ENCODE results near the gene GNG13. TPM values are rescaled to one million over a fixed set of nuclear protein-coding genes. Genes with fewer than 3 reads are reported as not detected.

GNG13 gene
- total RNA-seq, 1 experiment from 2014 or later = not detected

DNA sequence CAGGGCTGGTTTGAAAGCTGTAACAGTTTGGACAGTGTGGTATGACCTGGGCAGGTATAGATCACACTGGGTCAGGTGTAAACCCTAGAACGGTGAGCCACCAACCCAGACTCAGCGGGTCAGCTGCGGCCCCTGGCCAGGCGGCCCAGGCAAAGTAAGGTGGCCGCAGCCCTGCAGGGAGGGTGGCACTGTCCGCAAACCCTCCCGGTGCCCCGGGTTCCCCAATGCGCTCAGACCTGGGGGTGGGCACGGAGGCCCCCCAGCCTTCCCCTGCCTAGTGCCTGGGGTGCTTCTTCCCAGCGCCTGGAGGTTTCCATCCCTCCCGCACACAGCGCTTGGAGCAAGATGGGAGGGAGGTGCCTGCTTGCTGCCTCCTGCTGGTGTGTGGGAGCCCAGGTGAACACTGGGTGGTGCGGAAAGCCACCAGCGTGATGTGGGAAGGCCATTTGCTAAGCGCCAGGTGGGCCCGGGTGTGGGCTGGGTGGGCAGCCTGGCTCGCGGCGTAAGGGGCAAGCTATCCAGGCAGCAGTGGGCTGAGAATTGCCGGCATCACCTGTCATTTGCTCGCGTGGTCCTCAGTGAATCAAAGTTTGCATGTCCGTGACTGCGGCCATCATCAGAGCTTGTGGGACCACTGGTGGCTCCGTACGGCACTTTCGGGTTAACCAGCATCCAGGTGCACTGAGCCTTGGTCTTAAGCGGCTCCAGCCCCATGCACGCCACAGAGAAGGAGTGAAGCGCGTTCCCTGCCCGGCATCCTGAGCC is 47.3 kb upstream of the GNG13 start:
- no peak overlapping the region for H3K4me2 ChIP-seq (ENCODE audit: insufficient read depth, insufficient read length, low read length)
- H3K56ac ChIP-seq (ENCODE audit: insufficient read length, low read depth, low read length) = no peak overlapping the region
- no peaks in the 10 kb centered on the region for H3K4me1 ChIP-seq (ENCODE audit: insufficient read depth, low read length)
- H3K27ac ChIP-seq (ENCODE audit: insufficient read length, low read depth, low read length) = no peak overlapping the region
- Mint-ChIP-seq H3K27ac (no peak overlapping the region), H3K27me3 (ENCODE audit: low read depth) (peaks cover 28% of the 10 kb centered on the region), H3K4me1 (peaks cover 1 to 2% of the 10 kb centered on the region in 2 experiments; a peak in 2 of 4 replicates), H3K9me3 (peaks cover 37 to 52% of the 10 kb centered on the region in 2 experiments), H3K36me3 (ENCODE audit: insufficient read depth in 1 of 3, low read depth in 3 of 3) (peaks cover 12 to 16% (median 16%) of the 10 kb centered on the region in 3 experiments), H3K4me3 (no peak overlapping the region)
- no peak overlapping the region for H2BK15ac ChIP-seq (ENCODE audit: low read depth, low read length)
- H3K27me3 ChIP-seq (ENCODE audit: insufficient read depth, low read length) = no peaks in the 10 kb centered on the region
- no CpG with 5 or more reads among the region's 33 CpGs for WGBS (ENCODE audit: extremely low coverage, insufficient read length, low lambda C conversion rate)
- no peak overlapping the region for H4K8ac ChIP-seq (replicated peaks; ENCODE audit: insufficient read length, low read depth, low read length)
- H2BK5ac ChIP-seq (ENCODE audit: insufficient read length, low read length) = no peak overlapping the region
- H2BK12ac ChIP-seq (ENCODE audit: insufficient read length, low read depth, low read length) = no peak overlapping the region
- no peak overlapping the region for H2BK20ac ChIP-seq (ENCODE audit: low read depth, low read length, poor library complexity, severe bottlenecking)
- no peak overlapping the region for H2AK5ac ChIP-seq (ENCODE audit: insufficient read length, low read length)
- no peak overlapping the region for H3K18ac ChIP-seq (ENCODE audit: insufficient read length, low read depth, low read length)
- H3K4ac ChIP-seq (ENCODE audit: low read depth, low read length) = no peak overlapping the region
- no peak overlapping the region; the same call in 1 of the 2 replicates for H3K14ac ChIP-seq (ENCODE audit: insufficient read depth, low read length)
- no peaks in the 10 kb centered on the region for H3K9me3 ChIP-seq (ENCODE audit: control insufficient read depth, low read depth, low read length)
- H2BK120ac ChIP-seq (ENCODE audit: low read depth, low read length, poor library complexity, severe bottlenecking) = no peak overlapping the region
- no peak overlapping the region for H2AFZ ChIP-seq (ENCODE audit: low read length)
- H3K23me2 ChIP-seq (ENCODE audit: insufficient read length, low read depth, low read length, poor library complexity, severe bottlenecking) = no peaks in the 10 kb centered on the region
- H4K91ac ChIP-seq (ENCODE audit: insufficient read length, low read depth, low read length) = no peak overlapping the region
- H3K79me2 ChIP-seq (ENCODE audit: insufficient read depth, low read length) = no peaks in the 10 kb centered on the region
- no peak overlapping the region for H3K23ac ChIP-seq (ENCODE audit: insufficient read length, low read depth, low read length)
- H3T11ph ChIP-seq (ENCODE audit: low read length) = no peak overlapping the region
- DNase-seq = no peak
- H3K79me1 ChIP-seq (ENCODE audit: insufficient read depth, low read depth, low read length, poor library complexity, severe bottlenecking) = no peaks in the 10 kb centered on the region
- H4K20me1 ChIP-seq (ENCODE audit: control insufficient read depth, insufficient read depth, insufficient read length) = no peaks in the 10 kb centered on the region
- no peak overlapping the region for H4K5ac ChIP-seq (ENCODE audit: insufficient read length, low read depth, low read length)
- no peak overlapping the region for H3K9ac ChIP-seq (ENCODE audit: extremely low read depth, insufficient read length, low read length)
- TF ChIP-seq, protein P1, sequence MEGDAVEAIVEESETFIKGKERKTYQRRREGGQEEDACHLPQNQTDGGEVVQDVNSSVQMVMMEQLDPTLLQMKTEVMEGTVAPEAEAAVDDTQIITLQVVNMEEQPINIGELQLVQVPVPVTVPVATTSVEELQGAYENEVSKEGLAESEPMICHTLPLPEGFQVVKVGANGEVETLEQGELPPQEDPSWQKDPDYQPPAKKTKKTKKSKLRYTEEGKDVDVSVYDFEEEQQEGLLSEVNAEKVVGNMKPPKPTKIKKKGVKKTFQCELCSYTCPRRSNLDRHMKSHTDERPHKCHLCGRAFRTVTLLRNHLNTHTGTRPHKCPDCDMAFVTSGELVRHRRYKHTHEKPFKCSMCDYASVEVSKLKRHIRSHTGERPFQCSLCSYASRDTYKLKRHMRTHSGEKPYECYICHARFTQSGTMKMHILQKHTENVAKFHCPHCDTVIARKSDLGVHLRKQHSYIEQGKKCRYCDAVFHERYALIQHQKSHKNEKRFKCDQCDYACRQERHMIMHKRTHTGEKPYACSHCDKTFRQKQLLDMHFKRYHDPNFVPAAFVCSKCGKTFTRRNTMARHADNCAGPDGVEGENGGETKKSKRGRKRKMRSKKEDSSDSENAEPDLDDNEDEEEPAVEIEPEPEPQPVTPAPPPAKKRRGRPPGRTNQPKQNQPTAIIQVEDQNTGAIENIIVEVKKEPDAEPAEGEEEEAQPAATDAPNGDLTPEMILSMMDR (conservative IDR thresholded peaks at IDR 0.05) = no peak
